CD4-positive, alpha-beta T cell (primary cell): ENCODE data around the gene FCHSD2. TPM values are rescaled to one million over a fixed set of nuclear protein-coding genes. Genes with fewer than 3 reads are reported as not detected.
A peak's percentile ranks its signal among the peaks of the same experiment; 100 is the strongest.

Source experiments
- ATAC-seq: fragments of 200-7000 bp; cut with Tn5 transposase; one replicate; pipeline ENCODE4 v1.10.0; 2022; ENCODE audit warnings: mild to moderate bottlenecking; ENCODE audit not compliant: poor library complexity
- CTCF ChIA-PET: fragments of 350-600 bp; sonication (Branson Sonifier 250); formaldehyde crosslinking; loops from one replicate; lab custom pipeline; 2021; ENCODE audit warnings: antibody characterized with exemption, inconsistent platforms; lab: Charles Lee
- POLR2A ChIA-PET: fragments of 350-600 bp; sonication (Branson Sonifier 250); formaldehyde crosslinking; loops from one replicate; lab custom pipeline; 2021; ENCODE audit warnings: antibody characterized with exemption, inconsistent platforms; lab: Charles Lee
- DNase-seq, 14 experiments: peaks; one replicate each; pipeline ENCODE4 v3.0.0-alpha.2; 2013 to 2020; ENCODE audit warnings: mixed read lengths in 2 of 14
- H3K27ac ChIP-seq, 2 donors: one replicate each; pipeline versions ENCODE4 v1.5.1 to v1.7.0; 2013; ENCODE audit warnings: low read length in 2 of 2, low read depth in 1 of 2, mild to moderate bottlenecking in 1 of 2
- H3K27me3 ChIP-seq, 2 experiments: 1 replicate in 1 of 2; 2 replicates in 1 of 2; pipeline versions ENCODE4 v1.6.1 to v1.7.0; 2013; ENCODE audit warnings: low read length in 2 of 2, control low read depth in 1 of 2, mild to moderate bottlenecking in 1 of 2, moderate library complexity in 1 of 2; ENCODE audit not compliant: insufficient read depth in 2 of 2, control insufficient read depth in 1 of 2
- H3K36me3 ChIP-seq: one replicate; pipeline ENCODE4 v1.6.1; 2013; ENCODE audit warnings: low read length, control low read depth; ENCODE audit not compliant: insufficient read depth
- H3K4me1 ChIP-seq: one replicate; pipeline ENCODE4 v1.6.1; 2013; ENCODE audit warnings: low read length, control low read depth; ENCODE audit not compliant: insufficient read depth
- H3K4me3 ChIP-seq: one replicate; pipeline ENCODE4 v1.5.1; 2013; ENCODE audit warnings: mild to moderate bottlenecking, low read length, moderate library complexity
- H3K9me3 ChIP-seq, 2 experiments: 1 replicate in 1 of 2; 2 replicates in 1 of 2; pipeline versions ENCODE4 v1.6.1 to v1.7.0; 2013; ENCODE audit warnings: low read length in 2 of 2, mild to moderate bottlenecking in 2 of 2, control low read depth in 1 of 2, moderate library complexity in 1 of 2; ENCODE audit not compliant: control insufficient read depth in 1 of 2, insufficient read depth in 1 of 2
- H3K27ac Mint-ChIP-seq: one replicate; pipeline ENCODE4 v1.8.0; 2020; ENCODE audit warnings: mixed read lengths
- H3K27me3 Mint-ChIP-seq: one replicate; pipeline ENCODE4 v1.8.0; 2021; ENCODE audit warnings: mixed read lengths
- H3K36me3 Mint-ChIP-seq: one replicate; pipeline ENCODE4 v1.8.0; 2021; ENCODE audit warnings: low read depth, mixed read lengths
- H3K4me1 Mint-ChIP-seq: one replicate; pipeline ENCODE4 v1.8.0; 2021; ENCODE audit warnings: low read depth, mixed read lengths
- H3K4me3 Mint-ChIP-seq: one replicate; pipeline ENCODE4 v1.8.0; 2020; ENCODE audit warnings: mild to moderate bottlenecking, mixed read lengths
- H3K9me3 Mint-ChIP-seq: one replicate; pipeline ENCODE4 v1.8.0; 2020; ENCODE audit warnings: mixed read lengths
- intact Hi-C, 2 experiments: fragments of 100-400 bp; cut with DNase I in 1 of 2; cut with micrococcal nuclease in 1 of 2; formaldehyde crosslinking; loops; one replicate each; pipeline versions ENCODE4 v1.15.1 to v1.9.0; 2023 to 2025; cut with DNase I, micrococcal nuclease
- total RNA-seq, 174 experiments: library from RNA in 2 of 174; stranded (reverse) in 2 of 174; gene quantifications; one replicate each; pipeline ENCODE4 v1.2.3 and lab custom pipeline; 2021 to 2026
- TF ChIP-seq, protein P1 (sequence below): fragments of 200-600 bp; IDR thresholded peaks from one replicate; pipeline ENCODE4 v1.8.0; 2022; ENCODE audit warnings: antibody characterized with exemption, mild to moderate bottlenecking

Gene FCHSD2
- total RNA-seq, 2 experiments from 2014 or later, result 48.6 to 50.7 TPM

DNA sequence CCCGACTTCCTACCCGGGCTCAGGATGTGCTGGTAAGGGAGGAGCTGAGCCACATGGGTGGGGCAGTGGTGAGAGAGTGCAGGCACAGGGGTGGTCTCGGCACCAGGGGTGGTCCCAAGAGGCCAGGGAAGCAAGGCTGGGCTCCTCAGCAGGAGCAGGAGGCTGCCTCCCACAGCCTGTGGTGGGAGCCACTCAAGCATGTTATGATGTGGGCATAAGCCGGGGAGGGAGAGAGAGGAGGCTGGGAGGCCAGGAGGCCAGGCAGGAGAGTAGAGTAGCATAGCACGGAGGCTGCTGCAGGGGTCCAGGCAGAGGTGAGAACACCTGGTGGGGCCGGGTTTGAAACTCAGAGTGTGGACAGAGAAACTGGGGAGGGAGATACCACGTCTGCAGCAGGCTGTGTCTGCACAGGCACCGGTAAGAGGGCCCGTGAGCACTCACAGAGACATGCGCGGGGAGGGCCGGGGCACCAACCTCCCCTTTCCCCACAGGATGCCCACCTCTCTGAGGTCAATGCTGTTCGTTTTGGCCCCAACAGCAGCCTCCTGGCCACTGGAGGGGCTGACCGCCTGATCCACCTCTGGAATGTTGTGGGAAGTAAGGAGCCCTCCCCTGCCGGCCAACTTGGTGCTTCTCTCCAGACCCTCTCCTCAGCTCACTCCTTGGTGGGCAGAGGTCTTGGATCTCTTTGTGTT lies 317.2 kb downstream of the FCHSD2 start:
- H3K36me3 Mint-ChIP-seq, result peaks cover 60% of the 10 kb centered on the region
- intact Hi-C loops, result no loop called here
- DNase-seq, result no peak
- TF ChIP-seq, protein P1, sequence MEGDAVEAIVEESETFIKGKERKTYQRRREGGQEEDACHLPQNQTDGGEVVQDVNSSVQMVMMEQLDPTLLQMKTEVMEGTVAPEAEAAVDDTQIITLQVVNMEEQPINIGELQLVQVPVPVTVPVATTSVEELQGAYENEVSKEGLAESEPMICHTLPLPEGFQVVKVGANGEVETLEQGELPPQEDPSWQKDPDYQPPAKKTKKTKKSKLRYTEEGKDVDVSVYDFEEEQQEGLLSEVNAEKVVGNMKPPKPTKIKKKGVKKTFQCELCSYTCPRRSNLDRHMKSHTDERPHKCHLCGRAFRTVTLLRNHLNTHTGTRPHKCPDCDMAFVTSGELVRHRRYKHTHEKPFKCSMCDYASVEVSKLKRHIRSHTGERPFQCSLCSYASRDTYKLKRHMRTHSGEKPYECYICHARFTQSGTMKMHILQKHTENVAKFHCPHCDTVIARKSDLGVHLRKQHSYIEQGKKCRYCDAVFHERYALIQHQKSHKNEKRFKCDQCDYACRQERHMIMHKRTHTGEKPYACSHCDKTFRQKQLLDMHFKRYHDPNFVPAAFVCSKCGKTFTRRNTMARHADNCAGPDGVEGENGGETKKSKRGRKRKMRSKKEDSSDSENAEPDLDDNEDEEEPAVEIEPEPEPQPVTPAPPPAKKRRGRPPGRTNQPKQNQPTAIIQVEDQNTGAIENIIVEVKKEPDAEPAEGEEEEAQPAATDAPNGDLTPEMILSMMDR, result no peak
- Histone ChIP-seq H3K4me1 (peaks cover 47% of the 10 kb centered on the region), H3K9me3 (no peaks in the 10 kb centered on the region), H3K4me3 (no peak overlapping the region), H3K27me3 (no peaks in the 10 kb centered on the region), H3K27ac (no peak overlapping the region), H3K36me3 (peaks cover 79% of the 10 kb centered on the region)
- CTCF ChIA-PET, result no interaction called here
- POLR2A ChIA-PET, result no interaction called here
- H3K9me3 Mint-ChIP-seq, result no peaks in the 10 kb centered on the region
- H3K4me3 Mint-ChIP-seq, result no peak overlapping the region
- peak overlapping the region; percentile 65 for H3K27ac Mint-ChIP-seq
- H3K4me1 Mint-ChIP-seq, result peaks cover 16% of the 10 kb centered on the region
- no peak for ATAC-seq
- no peaks in the 10 kb centered on the region for H3K27me3 Mint-ChIP-seq

DNA sequence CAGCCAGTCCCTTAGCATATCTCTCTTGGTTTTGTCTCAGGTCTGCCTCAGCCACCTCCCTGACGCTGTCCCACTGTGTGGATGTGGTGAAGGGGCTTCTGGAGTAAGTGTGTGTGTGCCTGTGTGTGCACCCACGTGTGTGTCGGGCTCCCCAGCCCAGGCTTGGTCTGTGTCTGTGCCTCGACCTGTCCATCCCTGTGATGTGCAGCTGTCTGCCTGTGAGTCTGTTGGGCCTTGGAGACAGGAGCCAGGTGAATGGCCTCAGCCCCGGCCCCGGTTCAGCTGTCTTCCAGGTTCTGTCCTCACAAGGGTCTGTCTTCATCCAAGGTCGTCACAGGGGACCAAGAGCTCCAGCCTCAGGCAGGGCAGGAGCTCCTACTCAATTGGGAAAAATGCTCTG lies 318.1 kb downstream of the FCHSD2 start:
- Mint-ChIP-seq H3K9me3 (no peaks in the 10 kb centered on the region), H3K36me3 (peaks cover 61% of the 10 kb centered on the region), H3K27ac (peak overlapping the region; percentile 24), H3K4me1 (peaks cover 16% of the 10 kb centered on the region), H3K27me3 (no peaks in the 10 kb centered on the region), H3K4me3 (no peak overlapping the region)
- no peak overlapping the region for H3K4me3 ChIP-seq
- no peak for DNase-seq
- ChIA-PET POLR2A (no interaction called here), CTCF (no interaction called here)
- peaks cover 82% of the 10 kb centered on the region for H3K36me3 ChIP-seq
- H3K27me3 ChIP-seq, result no peaks in the 10 kb centered on the region
- no peaks in the 10 kb centered on the region for H3K9me3 ChIP-seq
- H3K4me1 ChIP-seq, result peaks cover 47% of the 10 kb centered on the region
- ATAC-seq, result no peak
- TF ChIP-seq, protein P1, result no peak
- H3K27ac ChIP-seq, result no peak overlapping the region
- intact Hi-C loops, result no loop called here

DNA sequence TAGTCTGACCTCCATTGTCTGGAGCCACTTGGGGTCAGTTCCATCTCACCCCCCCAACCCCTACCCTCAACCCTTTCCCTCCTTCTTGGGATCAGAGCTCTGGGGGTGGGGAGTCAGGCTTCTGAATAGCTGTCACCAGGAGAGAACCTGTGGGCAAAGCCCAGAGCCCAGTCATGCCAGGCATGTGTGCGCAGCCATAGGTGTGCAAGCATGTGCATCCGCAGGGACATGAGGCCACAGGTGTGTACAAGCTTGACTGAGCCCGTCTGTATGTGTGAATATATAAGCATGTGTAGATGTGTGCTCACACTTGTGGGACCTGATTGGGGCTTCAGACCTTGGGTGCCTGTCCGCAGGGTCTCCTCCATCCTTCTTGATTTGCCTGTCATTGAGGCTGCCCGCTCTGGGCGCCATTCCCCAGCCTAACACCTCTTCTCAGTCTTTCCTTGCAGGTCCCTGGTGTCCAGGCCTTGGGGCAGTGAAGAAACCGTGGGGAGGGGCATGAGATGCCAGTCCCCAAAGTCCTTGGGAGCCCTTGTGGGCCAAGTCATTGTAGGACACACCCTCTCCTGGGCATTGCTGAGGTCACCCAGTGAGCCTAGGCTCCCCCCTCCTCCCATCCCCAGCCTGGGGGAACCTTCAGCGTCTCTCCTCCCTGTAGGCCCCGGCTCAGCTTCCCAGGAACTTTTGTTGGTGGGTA lies 318.9 kb downstream of the FCHSD2 start:
- intact Hi-C loops, result no loop called here
- peak overlapping the region; percentile 51 for H3K4me3 Mint-ChIP-seq
- peaks cover 82% of the 10 kb centered on the region for H3K36me3 ChIP-seq
- peaks cover 21% of the 10 kb centered on the region for H3K4me1 Mint-ChIP-seq
- H3K27ac Mint-ChIP-seq, result peak overlapping the region; percentile 24
- DNase-seq, result no peak
- H3K27me3 Mint-ChIP-seq, result no peaks in the 10 kb centered on the region
- peak overlapping the region in 1 of 2 donors; percentile 45 for H3K27ac ChIP-seq
- H3K9me3 ChIP-seq, result no peaks in the 10 kb centered on the region
- ATAC-seq, result no peak
- peaks cover 45% of the 10 kb centered on the region for H3K4me1 ChIP-seq
- ChIA-PET CTCF (interaction anchor here (1.2 kb wide), 1 partner anchor 102 kb away, joined by 3 read pairs; no protein-coding TSS in a partner anchor), POLR2A (interaction anchor here (0.8 to 1.2 kb wide), 2 partner anchors 10 to 101 kb away, joined by 4 read pairs; partner anchors contain the start of gene ATG16L2)
- H3K27me3 ChIP-seq, result no peaks in the 10 kb centered on the region
- peaks cover 62% of the 10 kb centered on the region for H3K36me3 Mint-ChIP-seq
- H3K9me3 Mint-ChIP-seq, result no peaks in the 10 kb centered on the region
- no peak overlapping the region for H3K4me3 ChIP-seq
- TF ChIP-seq, protein P1, result no peak
